Loucy (cell line): ENCODE data around the gene MRPL42.
A peak's percentile ranks its signal among the peaks of the same experiment; 100 is the strongest.

Experiments used
- H2AFZ ChIP-seq: fragments of 200-600 bp; sonication (generic); 2 replicates; pipeline ENCODE4 v1.6.0; 2016; ENCODE audit warnings: antibody characterized with exemption, mild to moderate bottlenecking, low read length, moderate library complexity
- H3F3A ChIP-seq: fragments of 200-600 bp; 2 replicates; pipeline ENCODE4 v1.6.0; 2016; ENCODE audit warnings: antibody characterized with exemption, low read depth, mild to moderate bottlenecking
- H3K27me3 ChIP-seq: fragments of 200-600 bp; sonication (generic); 2 replicates; pipeline ENCODE4 v1.6.1; 2014; ENCODE audit warnings: low read length, mild to moderate bottlenecking; ENCODE audit not compliant: insufficient read depth, poor library complexity, severe bottlenecking
- H3K36me3 ChIP-seq: fragments of 200-600 bp; sonication (generic); 2 replicates; pipeline ENCODE4 v1.6.1; 2016; ENCODE audit warnings: low read length; ENCODE audit not compliant: insufficient read depth
- H3K4me1 ChIP-seq: fragments of 200-600 bp; sonication (generic); 2 replicates; pipeline ENCODE4 v1.5.1; 2014; ENCODE audit warnings: low read length, mild to moderate bottlenecking; ENCODE audit not compliant: insufficient read depth, poor library complexity, severe bottlenecking
- H3K4me2 ChIP-seq: fragments of 200-600 bp; sonication (generic); 2 replicates; pipeline ENCODE4 v1.6.0; 2014; ENCODE audit warnings: antibody characterized with exemption, low read length, low read depth, mild to moderate bottlenecking; ENCODE audit not compliant: poor library complexity, severe bottlenecking
- H3K4me3 ChIP-seq: fragments of 200-600 bp; sonication (generic); 2 replicates; pipeline ENCODE4 v1.5.1; 2014; ENCODE audit warnings: low read length, mild to moderate bottlenecking, mixed read lengths; ENCODE audit not compliant: poor library complexity, severe bottlenecking
- H3K79me2 ChIP-seq: fragments of 200-600 bp; sonication (generic); 2 replicates; pipeline ENCODE4 v1.6.1; 2014; ENCODE audit warnings: low read length; ENCODE audit not compliant: insufficient read depth
- H3K9ac ChIP-seq: fragments of 200-600 bp; sonication (generic); 2 replicates; pipeline ENCODE4 v1.6.0; 2014; ENCODE audit warnings: mild to moderate bottlenecking, low read depth, low read length, moderate library complexity; ENCODE audit not compliant: poor library complexity, severe bottlenecking
- H3K9me2 ChIP-seq: fragments of 200-600 bp; sonication (generic); replicated peaks from 2 replicates; pipeline ENCODE4 v1.6.1; 2016; ENCODE audit warnings: low read depth, low read length, mixed read lengths
- H3K9me3 ChIP-seq: fragments of 200-600 bp; sonication (generic); 2 replicates; pipeline ENCODE4 v1.6.1; 2014; ENCODE audit warnings: mild to moderate bottlenecking, antibody characterized with exemption, low read length, low read depth; ENCODE audit not compliant: insufficient read depth
- H4K20me1 ChIP-seq: fragments of 200-600 bp; sonication (generic); 2 replicates; pipeline ENCODE4 v1.6.0; 2014; ENCODE audit warnings: antibody characterized with exemption, low read length, mild to moderate bottlenecking; ENCODE audit not compliant: insufficient read depth, poor library complexity, severe bottlenecking
- CTCF ChIP-seq: fragments of 200-600 bp; sonication (generic); conservative IDR thresholded peaks from 2 replicates; pipeline ENCODE4 v1.5.1; 2014; ENCODE audit warnings: mild to moderate bottlenecking, antibody characterized with exemption, low read length
- EZH2phosphoT487 ChIP-seq: fragments of 200-600 bp; IDR thresholded peaks from 2 replicates; pipeline ENCODE4 v1.6.1; 2018; ENCODE audit warnings: antibody characterized with exemption, mild to moderate bottlenecking, moderate library complexity, borderline replicate concordance

The MRPL42 gene

GRCh38 chr12:93524386-93525133 lies 57.2 kb downstream of the MRPL42 start:
- Histone ChIP-seq H3K27me3 (no peaks in the 10 kb centered on the region), H3K4me1 (peaks cover 1% of the 10 kb centered on the region)

GRCh38 chr12:93526786-93527428 lies 59.6 kb downstream of the MRPL42 start:
- no peaks in the 10 kb centered on the region for H3F3A ChIP-seq
- no peaks in the 10 kb centered on the region for H3K27me3 ChIP-seq
- no peaks in the 10 kb centered on the region for H3K36me3 ChIP-seq
- no peak overlapping the region for H2AFZ ChIP-seq
- no peaks in the 10 kb centered on the region for H3K9me3 ChIP-seq
- H3K9me2 ChIP-seq, result no peaks in the 10 kb centered on the region
- peaks cover 15% of the 10 kb centered on the region for H3K4me1 ChIP-seq
- H3K9ac ChIP-seq, result no peak overlapping the region
- H4K20me1 ChIP-seq, result no peaks in the 10 kb centered on the region
- H3K4me2 ChIP-seq, result no peak overlapping the region
- no peak overlapping the region for H3K4me3 ChIP-seq
- TF ChIP-seq EZH2phosphoT487 (no peak), CTCF (no peak)
- H3K79me2 ChIP-seq, result no peaks in the 10 kb centered on the region

More at GRCh38 chr12:93524386-93525133, 57.2 kb downstream of the MRPL42 start:
- Histone ChIP-seq H3K9me2 (no peaks in the 10 kb centered on the region), H3K4me2 (no peak overlapping the region), H3F3A (no peaks in the 10 kb centered on the region), H4K20me1 (no peaks in the 10 kb centered on the region), H3K9ac (no peak overlapping the region), H3K9me3 (no peaks in the 10 kb centered on the region), H3K36me3 (no peaks in the 10 kb centered on the region), H2AFZ (no peak overlapping the region), H3K79me2 (no peaks in the 10 kb centered on the region), H3K4me3 (no peak overlapping the region)
- TF ChIP-seq CTCF, result no peak
- TF ChIP-seq EZH2phosphoT487, result no peak

- no peaks in the 10 kb centered on the region for H3F3A ChIP-seq
Observed at GRCh38 chr12:93530358-93530757, 63.0 kb downstream of the MRPL42 start.

More at GRCh38 chr12:93530358-93530757, 63.0 kb downstream of the MRPL42 start:
- peaks cover 15% of the 10 kb centered on the region for H3K4me1 ChIP-seq
- H3K4me3 ChIP-seq, result peak overlapping the region; percentile 26
- H3K9me2 ChIP-seq, result no peaks in the 10 kb centered on the region
- H3K27me3 ChIP-seq, result no peaks in the 10 kb centered on the region
- no peaks in the 10 kb centered on the region for H3K9me3 ChIP-seq
- H3K36me3 ChIP-seq, result no peaks in the 10 kb centered on the region
- peak overlapping the region; percentile 71; the same call in 1 of the 2 replicates for H2AFZ ChIP-seq
- TF ChIP-seq CTCF, result no peak
- no peak for TF ChIP-seq EZH2phosphoT487
- peak overlapping the region; percentile 46 for H3K9ac ChIP-seq
- no peaks in the 10 kb centered on the region for H4K20me1 ChIP-seq
- H3K79me2 ChIP-seq, result no peaks in the 10 kb centered on the region
- peak overlapping the region; percentile 69 for H3K4me2 ChIP-seq
